CD1c-positive myeloid dendritic cell (primary cell): ENCODE data around the gene MGAT4A.
"Not testable (repeated sequence)": the region's sequence is repeated elsewhere in the genome, so short reads cannot be mapped to it uniquely, and the experiment has no call there.

Source experiments
- DNase-seq: peaks from one replicate; pipeline ENCODE4 v3.0.0-alpha.2; 2016; ENCODE audit errors: extremely low spot score

The MGAT4A gene

GRCh38 chr2:98730053-98730706, 752 bp downstream of the MGAT4A start:
- DNase-seq = peak; percentile 60

GRCh38 chr2:98729652-98730051, 1.3 kb downstream of the MGAT4A start:
- no peak for DNase-seq

- DNase-seq = not testable (repeated sequence)
Observed at GRCh38 chr2:98728088-98728718, 2.7 kb downstream of the MGAT4A start.

- no peak for DNase-seq
Observed at GRCh38 chr2:98727369-98728087, 3.4 kb downstream of the MGAT4A start.

- no peak for DNase-seq
Observed at GRCh38 chr2:98726735-98727368, 4.1 kb downstream of the MGAT4A start.

- no peak for DNase-seq
Observed at GRCh38 chr2:98726205-98726604, 4.7 kb downstream of the MGAT4A start.

- no peak for DNase-seq
Observed at GRCh38 chr2:98720286-98720685, 10.6 kb downstream of the MGAT4A start.

- DNase-seq = no peak
Observed at GRCh38 chr2:98717621-98718020, 13.3 kb downstream of the MGAT4A start.

- no peak for DNase-seq
Observed at GRCh38 chr2:98716786-98717185, 14.1 kb downstream of the MGAT4A start.

- DNase-seq = no peak
Observed at GRCh38 chr2:98715812-98716451, 15.0 kb downstream of the MGAT4A start.

- DNase-seq = no peak
Observed at GRCh38 chr2:98713332-98714015, 17.5 kb downstream of the MGAT4A start.

- DNase-seq = no peak
Observed at GRCh38 chr2:98712145-98712544, 18.8 kb downstream of the MGAT4A start.

GRCh38 chr2:98711506-98711905, 19.4 kb downstream of the MGAT4A start:
- no peak for DNase-seq

GRCh38 chr2:98710734-98711133, 20.2 kb downstream of the MGAT4A start:
- DNase-seq = peak; percentile 18

- DNase-seq = no peak
Observed at GRCh38 chr2:98709535-98709934, 21.4 kb downstream of the MGAT4A start.

- no peak for DNase-seq
Observed at GRCh38 chr2:98708396-98709186, 22.3 kb downstream of the MGAT4A start.

GRCh38 chr2:98706591-98706990, 24.3 kb downstream of the MGAT4A start:
- DNase-seq = no peak

GRCh38 chr2:98705333-98705617, 25.7 kb downstream of the MGAT4A start:
- DNase-seq = no peak

- DNase-seq = no peak
Observed at GRCh38 chr2:98704499-98705332, 26.2 kb downstream of the MGAT4A start.

- no peak for DNase-seq
Observed at GRCh38 chr2:98703738-98704137, 27.2 kb downstream of the MGAT4A start.
